CD4-positive, alpha-beta T cell (primary cell): ENCODE data around the gene SUPT5H. TPM values are rescaled to one million over a fixed set of nuclear protein-coding genes. Genes with fewer than 3 reads are reported as not detected.

Experiments
- ATAC-seq: fragments of 200-7000 bp; cut with Tn5 transposase; one replicate; pipeline ENCODE4 v1.10.0; 2022; ENCODE audit warnings: mild to moderate bottlenecking; ENCODE audit not compliant: poor library complexity
- CTCF ChIA-PET: fragments of 350-600 bp; sonication (Branson Sonifier 250); formaldehyde crosslinking; loops from one replicate; lab custom pipeline; 2021; ENCODE audit warnings: antibody characterized with exemption, inconsistent platforms; lab: Charles Lee
- POLR2A ChIA-PET: fragments of 350-600 bp; sonication (Branson Sonifier 250); formaldehyde crosslinking; loops from one replicate; lab custom pipeline; 2021; ENCODE audit warnings: antibody characterized with exemption, inconsistent platforms; lab: Charles Lee
- DNase-seq, 14 experiments: peaks; one replicate each; pipeline ENCODE4 v3.0.0-alpha.2; 2013 to 2020; ENCODE audit warnings: mixed read lengths in 2 of 14
- H3K27ac ChIP-seq, 2 donors: one replicate each; pipeline versions ENCODE4 v1.5.1 to v1.7.0; 2013; ENCODE audit warnings: low read length in 2 of 2, low read depth in 1 of 2, mild to moderate bottlenecking in 1 of 2
- H3K27me3 ChIP-seq, 2 experiments: 1 replicate in 1 of 2; 2 replicates in 1 of 2; pipeline versions ENCODE4 v1.6.1 to v1.7.0; 2013; ENCODE audit warnings: low read length in 2 of 2, control low read depth in 1 of 2, mild to moderate bottlenecking in 1 of 2, moderate library complexity in 1 of 2; ENCODE audit not compliant: insufficient read depth in 2 of 2, control insufficient read depth in 1 of 2
- H3K36me3 ChIP-seq: one replicate; pipeline ENCODE4 v1.6.1; 2013; ENCODE audit warnings: low read length, control low read depth; ENCODE audit not compliant: insufficient read depth
- H3K4me1 ChIP-seq: one replicate; pipeline ENCODE4 v1.6.1; 2013; ENCODE audit warnings: low read length, control low read depth; ENCODE audit not compliant: insufficient read depth
- H3K4me3 ChIP-seq: one replicate; pipeline ENCODE4 v1.5.1; 2013; ENCODE audit warnings: mild to moderate bottlenecking, low read length, moderate library complexity
- H3K9me3 ChIP-seq, 2 experiments: 1 replicate in 1 of 2; 2 replicates in 1 of 2; pipeline versions ENCODE4 v1.6.1 to v1.7.0; 2013; ENCODE audit warnings: low read length in 2 of 2, mild to moderate bottlenecking in 2 of 2, control low read depth in 1 of 2, moderate library complexity in 1 of 2; ENCODE audit not compliant: control insufficient read depth in 1 of 2, insufficient read depth in 1 of 2
- H3K27ac Mint-ChIP-seq: one replicate; pipeline ENCODE4 v1.8.0; 2020; ENCODE audit warnings: mixed read lengths
- H3K27me3 Mint-ChIP-seq: one replicate; pipeline ENCODE4 v1.8.0; 2021; ENCODE audit warnings: mixed read lengths
- H3K36me3 Mint-ChIP-seq: one replicate; pipeline ENCODE4 v1.8.0; 2021; ENCODE audit warnings: low read depth, mixed read lengths
- H3K4me1 Mint-ChIP-seq: one replicate; pipeline ENCODE4 v1.8.0; 2021; ENCODE audit warnings: low read depth, mixed read lengths
- H3K4me3 Mint-ChIP-seq: one replicate; pipeline ENCODE4 v1.8.0; 2020; ENCODE audit warnings: mild to moderate bottlenecking, mixed read lengths
- H3K9me3 Mint-ChIP-seq: one replicate; pipeline ENCODE4 v1.8.0; 2020; ENCODE audit warnings: mixed read lengths
- intact Hi-C, 2 experiments: fragments of 100-400 bp; cut with DNase I in 1 of 2; cut with micrococcal nuclease in 1 of 2; formaldehyde crosslinking; loops; one replicate each; pipeline versions ENCODE4 v1.15.1 to v1.9.0; 2023 to 2025; cut with DNase I, micrococcal nuclease
- total RNA-seq, 174 experiments: library from RNA in 2 of 174; stranded (reverse) in 2 of 174; gene quantifications; one replicate each; pipeline ENCODE4 v1.2.3 and lab custom pipeline; 2021 to 2026
- TF ChIP-seq, protein P1 (sequence below): fragments of 200-600 bp; IDR thresholded peaks from one replicate; pipeline ENCODE4 v1.8.0; 2022; ENCODE audit warnings: antibody characterized with exemption, mild to moderate bottlenecking

Gene SUPT5H
- total RNA-seq, 2 experiments from 2014 or later: 322 to 333 TPM

DNA sequence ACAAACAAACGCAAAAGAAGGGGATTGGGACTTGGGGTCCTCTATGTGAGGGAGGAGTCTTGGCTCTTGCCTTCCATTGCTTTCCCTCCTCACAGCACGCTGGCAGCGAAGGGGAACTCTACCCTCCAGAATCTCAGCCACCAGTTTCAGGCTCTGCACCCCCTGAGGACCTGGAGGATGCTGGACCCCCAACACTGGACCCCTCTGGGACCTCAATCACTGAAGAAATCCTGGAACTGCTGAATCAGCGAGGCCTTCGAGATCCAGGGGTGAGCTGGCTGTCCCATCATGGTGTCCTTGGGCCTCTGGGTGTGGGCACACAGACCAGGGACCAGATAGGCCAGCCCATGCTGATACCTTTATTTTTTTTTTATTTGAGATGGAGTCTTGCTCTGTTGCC, 23.4 kb upstream of the SUPT5H start:
- H3K9me3 Mint-ChIP-seq: no peaks in the 10 kb centered on the region
- H3K36me3 ChIP-seq: peaks cover 31% of the 10 kb centered on the region
- peaks cover 53% of the 10 kb centered on the region for H3K36me3 Mint-ChIP-seq
- no peak overlapping the region for H3K27ac Mint-ChIP-seq
- H3K4me3 ChIP-seq: no peak overlapping the region
- ChIA-PET CTCF (no interaction called here), POLR2A (interaction anchor here (1.6 kb wide), 1 partner anchor 14 kb away, joined by 3 read pairs; the partner anchor contains the start of gene RPS16)
- H3K27ac ChIP-seq: no peak overlapping the region
- no peak overlapping the region for H3K4me3 Mint-ChIP-seq
- DNase-seq: peak in 2 of 14 experiments; percentile 17 to 39
- no peaks in the 10 kb centered on the region for H3K27me3 ChIP-seq
- H3K27me3 Mint-ChIP-seq: no peaks in the 10 kb centered on the region
- TF ChIP-seq, protein P1, sequence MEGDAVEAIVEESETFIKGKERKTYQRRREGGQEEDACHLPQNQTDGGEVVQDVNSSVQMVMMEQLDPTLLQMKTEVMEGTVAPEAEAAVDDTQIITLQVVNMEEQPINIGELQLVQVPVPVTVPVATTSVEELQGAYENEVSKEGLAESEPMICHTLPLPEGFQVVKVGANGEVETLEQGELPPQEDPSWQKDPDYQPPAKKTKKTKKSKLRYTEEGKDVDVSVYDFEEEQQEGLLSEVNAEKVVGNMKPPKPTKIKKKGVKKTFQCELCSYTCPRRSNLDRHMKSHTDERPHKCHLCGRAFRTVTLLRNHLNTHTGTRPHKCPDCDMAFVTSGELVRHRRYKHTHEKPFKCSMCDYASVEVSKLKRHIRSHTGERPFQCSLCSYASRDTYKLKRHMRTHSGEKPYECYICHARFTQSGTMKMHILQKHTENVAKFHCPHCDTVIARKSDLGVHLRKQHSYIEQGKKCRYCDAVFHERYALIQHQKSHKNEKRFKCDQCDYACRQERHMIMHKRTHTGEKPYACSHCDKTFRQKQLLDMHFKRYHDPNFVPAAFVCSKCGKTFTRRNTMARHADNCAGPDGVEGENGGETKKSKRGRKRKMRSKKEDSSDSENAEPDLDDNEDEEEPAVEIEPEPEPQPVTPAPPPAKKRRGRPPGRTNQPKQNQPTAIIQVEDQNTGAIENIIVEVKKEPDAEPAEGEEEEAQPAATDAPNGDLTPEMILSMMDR: no peak
- no peaks in the 10 kb centered on the region for H3K9me3 ChIP-seq
- H3K4me1 Mint-ChIP-seq: no peaks in the 10 kb centered on the region
- intact Hi-C loops: no loop called here
- no peaks in the 10 kb centered on the region for H3K4me1 ChIP-seq
- no peak for ATAC-seq

DNA sequence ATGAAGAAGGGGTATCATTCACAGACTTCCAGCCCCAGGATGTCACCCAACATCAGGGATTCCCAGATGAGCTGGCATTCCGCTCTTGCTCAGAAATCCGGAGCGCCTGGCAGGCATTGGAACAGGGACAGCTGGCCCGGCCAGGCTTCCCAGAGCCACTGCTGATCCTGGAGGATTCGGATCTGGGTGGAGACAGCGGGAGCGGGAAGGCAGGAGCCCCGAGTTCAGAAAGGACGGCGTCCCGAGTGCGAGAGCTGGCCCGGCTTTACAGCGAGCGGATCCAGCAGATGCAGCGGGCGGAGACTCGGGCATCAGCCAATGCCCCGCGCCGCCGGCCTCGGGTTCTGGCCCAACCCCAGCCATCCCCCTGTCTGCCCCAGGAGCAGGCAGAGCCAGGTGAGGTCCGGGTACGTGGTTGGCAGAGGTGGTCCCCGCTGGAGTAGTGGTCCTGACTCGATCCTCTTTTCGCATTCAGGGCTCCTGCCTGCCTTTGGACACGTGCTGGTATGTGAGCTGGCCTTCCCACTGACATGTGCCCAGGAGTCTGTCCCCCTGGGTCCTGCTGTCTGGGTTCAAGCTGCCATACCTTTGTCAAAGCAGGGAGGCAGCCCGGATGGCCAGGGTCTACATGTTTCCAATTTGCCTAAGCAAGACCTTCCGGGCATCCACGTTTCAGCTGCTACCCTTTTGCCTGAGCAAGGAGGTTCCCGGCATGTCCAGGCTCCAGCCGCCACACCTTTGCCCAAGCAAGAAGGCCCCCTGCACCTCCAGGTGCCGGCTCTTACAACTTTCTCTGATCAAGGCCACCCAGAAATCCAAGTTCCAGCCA, 21.9 kb upstream of the SUPT5H start:
- TF ChIP-seq, protein P1: no peak
- H3K4me1 ChIP-seq: peaks cover 2% of the 10 kb centered on the region
- H3K36me3 ChIP-seq: peaks cover 28% of the 10 kb centered on the region
- CTCF ChIA-PET: no interaction called here
- H3K4me1 Mint-ChIP-seq: no peaks in the 10 kb centered on the region
- no peak overlapping the region for H3K27ac ChIP-seq
- no peaks in the 10 kb centered on the region for H3K9me3 Mint-ChIP-seq
- H3K27me3 ChIP-seq: no peaks in the 10 kb centered on the region
- no peaks in the 10 kb centered on the region for H3K27me3 Mint-ChIP-seq
- peaks cover 42% of the 10 kb centered on the region for H3K36me3 Mint-ChIP-seq
- no peak overlapping the region for H3K4me3 Mint-ChIP-seq
- ATAC-seq (no peak), DNase-seq (peak in 2 of 14 experiments; percentile 13 to 42)
- no peaks in the 10 kb centered on the region for H3K9me3 ChIP-seq
- H3K4me3 ChIP-seq: no peak overlapping the region
- peak overlapping the region; percentile 55 for H3K27ac Mint-ChIP-seq
- POLR2A ChIA-PET: interaction anchor here (1.8 kb wide), 1 partner anchor 12 kb away, joined by 9 read pairs; the partner anchor contains the start of gene RPS16
- intact Hi-C loops: no loop called here

DNA sequence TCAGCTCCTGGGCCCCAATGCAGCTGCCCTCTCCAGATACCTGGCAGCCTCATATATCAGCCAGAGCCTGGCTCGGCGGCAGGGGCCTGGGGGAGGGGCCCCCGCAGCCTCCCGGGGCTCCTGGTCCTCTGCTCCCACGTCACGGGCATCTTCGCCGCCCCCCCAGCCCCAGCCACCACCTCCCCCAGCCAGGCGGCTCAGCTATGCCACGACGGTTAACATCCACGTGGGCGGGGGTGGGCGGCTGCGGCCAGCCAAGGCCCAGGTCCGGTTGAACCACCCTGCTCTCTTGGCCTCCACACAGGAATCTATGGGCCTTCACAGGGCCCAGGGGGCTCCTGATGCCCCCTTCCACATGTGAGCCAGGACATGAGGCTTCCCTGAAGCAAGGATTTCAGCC, 20.4 kb upstream of the SUPT5H start:
- intact Hi-C loops: no loop called here
- no peak for ATAC-seq
- no peaks in the 10 kb centered on the region for H3K9me3 Mint-ChIP-seq
- POLR2A ChIA-PET: interaction anchor here (0.9 to 3.1 kb wide), 3 partner anchors 11 to 26 kb away, joined by 3 to 27 read pairs (median 9); partner anchors contain the start of gene RPS16
- no peak overlapping the region for H3K27ac ChIP-seq
- H3K27me3 ChIP-seq: no peaks in the 10 kb centered on the region
- CTCF ChIA-PET: no interaction called here
- H3K27ac Mint-ChIP-seq: no peak overlapping the region
- DNase-seq: peak in 1 of 14 experiments; percentile 42
- H3K4me3 Mint-ChIP-seq: no peak overlapping the region
- H3K9me3 ChIP-seq: no peaks in the 10 kb centered on the region
- H3K36me3 Mint-ChIP-seq: peaks cover 35% of the 10 kb centered on the region
- H3K4me1 ChIP-seq: peaks cover 3% of the 10 kb centered on the region
- H3K4me1 Mint-ChIP-seq: no peaks in the 10 kb centered on the region
- H3K36me3 ChIP-seq: peaks cover 20% of the 10 kb centered on the region
- TF ChIP-seq, protein P1: no peak
- H3K27me3 Mint-ChIP-seq: no peaks in the 10 kb centered on the region
- no peak overlapping the region for H3K4me3 ChIP-seq
